HG02970 (cell line): ENCODE measurements around the gene SPTB.

ENCODE experiments used
- ATAC-seq: cut with Tn5 transposase; IDR thresholded peaks from one replicate; pipeline ENCODE4 v1.9.1; 2021; ENCODE audit warnings: mild to moderate bottlenecking, moderate library complexity, moderate number of reproducible peaks; ENCODE audit not compliant: unreplicated experiment, low FRiP score

SPTB gene

GRCh38 chr14:64769096-64770020, 110.3 kb downstream of the SPTB start:
- ATAC-seq: no peak

GRCh38 chr14:64768401-64769095, 111.2 kb downstream of the SPTB start:
- no peak for ATAC-seq

DNA sequence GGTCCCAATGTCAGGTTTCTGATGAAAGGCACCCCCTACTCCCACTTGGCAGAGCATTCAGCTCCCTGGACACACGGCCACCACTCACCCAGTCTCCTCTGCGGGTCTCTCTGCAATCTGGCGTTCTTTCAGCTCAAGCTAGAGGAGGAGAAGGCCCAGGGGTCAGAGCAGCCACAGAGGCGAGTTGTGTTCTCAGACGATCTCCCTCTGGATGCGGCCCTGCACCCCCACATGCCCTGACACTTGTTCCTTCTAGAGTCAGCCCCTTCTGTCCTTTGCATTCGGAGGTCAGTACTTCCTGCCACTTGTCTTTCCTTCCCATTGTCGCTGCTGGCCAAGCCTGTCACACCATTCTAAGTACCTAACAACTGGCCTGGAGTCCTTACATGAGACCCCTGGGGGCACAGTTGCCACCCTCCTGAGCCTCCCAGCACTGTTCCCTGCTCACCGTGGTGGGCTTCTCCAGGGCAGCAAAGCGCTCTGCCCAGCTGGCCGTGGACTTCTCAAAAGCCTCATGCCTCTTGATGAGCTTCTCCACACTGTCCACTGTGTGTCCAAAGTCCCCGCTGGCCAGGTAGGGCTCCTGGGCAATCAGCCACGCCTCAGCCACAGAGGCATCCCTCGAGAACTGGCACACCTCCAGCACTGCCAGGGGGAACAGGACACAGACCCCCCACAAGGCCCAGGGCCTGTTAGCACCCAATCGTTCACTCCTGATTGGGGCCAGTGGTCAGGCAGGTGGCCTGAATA, 112.3 kb downstream of the SPTB start:
- no peak for ATAC-seq

GRCh38 chr14:64766430-64767151, 113.1 kb downstream of the SPTB start:
- ATAC-seq: no peak

DNA sequence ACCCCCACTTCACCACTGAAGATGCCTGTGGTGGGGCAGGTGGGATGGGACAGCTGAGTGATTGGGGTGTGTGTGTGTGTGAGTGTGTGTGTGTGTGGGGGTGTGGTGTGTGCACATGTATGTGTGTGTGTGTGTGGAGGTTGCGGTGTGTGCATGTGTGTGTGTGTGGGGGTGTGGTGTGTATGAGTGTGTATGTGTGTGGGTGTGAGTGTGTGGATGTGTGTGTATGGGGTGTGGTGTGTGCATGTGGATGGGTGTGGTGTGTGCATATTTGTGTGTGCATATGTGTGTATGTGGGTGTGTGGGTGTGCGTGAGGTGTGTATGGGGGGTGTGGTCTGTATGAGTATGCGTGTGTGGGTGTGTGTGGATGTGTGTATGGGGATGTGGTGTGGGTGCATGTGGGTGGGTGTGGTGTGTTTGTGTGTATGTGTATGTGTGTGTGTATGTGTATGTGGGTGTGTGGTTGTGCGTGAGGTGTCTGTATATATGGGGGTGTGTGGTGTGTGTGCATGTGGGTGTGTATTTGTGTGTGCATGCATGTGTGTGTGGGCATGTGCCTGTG, 113.9 kb downstream of the SPTB start:
- no peak for ATAC-seq

- peak; percentile 48 for ATAC-seq
These were observed 114.8 kb downstream of the SPTB start for GRCh38 chr14:64764641-64765520.

DNA sequence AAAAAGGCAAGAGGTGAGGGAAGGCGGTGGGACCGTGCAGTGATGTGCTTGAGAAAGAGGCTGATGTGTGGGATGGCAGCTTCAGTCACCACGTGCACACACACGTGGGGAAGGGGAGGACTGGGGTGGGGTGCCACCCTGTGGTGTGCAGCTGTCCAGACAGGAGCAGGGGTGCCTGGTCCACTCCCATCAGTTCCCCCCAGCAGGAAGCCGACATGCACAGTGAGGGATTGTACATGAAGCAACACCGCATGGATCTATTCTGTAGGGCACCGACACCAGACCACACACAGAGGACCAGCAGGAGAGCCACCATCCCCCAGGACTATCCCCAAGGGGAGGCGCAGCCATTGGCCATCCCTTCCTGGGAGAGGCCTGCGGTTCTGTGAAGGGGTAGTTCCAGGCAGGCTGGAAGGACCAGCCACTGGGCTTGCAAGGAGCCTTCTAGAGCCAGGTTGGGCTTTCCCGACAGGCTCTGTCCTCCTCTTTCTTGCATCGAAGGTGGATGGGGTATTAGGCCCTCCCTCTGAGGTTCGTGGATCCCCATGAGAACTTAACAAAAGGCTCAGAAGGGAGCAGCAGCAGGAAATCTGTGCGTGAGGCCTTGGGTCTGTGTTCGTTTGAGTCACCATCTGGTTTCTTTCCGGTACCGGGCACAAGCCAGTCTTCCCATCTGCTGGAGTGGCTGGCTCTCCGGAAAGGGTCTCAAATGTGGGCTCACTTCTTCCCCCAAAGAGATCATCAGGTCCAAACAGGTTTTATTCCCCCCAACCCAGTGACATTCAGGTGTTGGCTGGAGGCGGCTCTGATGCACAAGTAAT, 115.7 kb downstream of the SPTB start:
- ATAC-seq: no peak

DNA sequence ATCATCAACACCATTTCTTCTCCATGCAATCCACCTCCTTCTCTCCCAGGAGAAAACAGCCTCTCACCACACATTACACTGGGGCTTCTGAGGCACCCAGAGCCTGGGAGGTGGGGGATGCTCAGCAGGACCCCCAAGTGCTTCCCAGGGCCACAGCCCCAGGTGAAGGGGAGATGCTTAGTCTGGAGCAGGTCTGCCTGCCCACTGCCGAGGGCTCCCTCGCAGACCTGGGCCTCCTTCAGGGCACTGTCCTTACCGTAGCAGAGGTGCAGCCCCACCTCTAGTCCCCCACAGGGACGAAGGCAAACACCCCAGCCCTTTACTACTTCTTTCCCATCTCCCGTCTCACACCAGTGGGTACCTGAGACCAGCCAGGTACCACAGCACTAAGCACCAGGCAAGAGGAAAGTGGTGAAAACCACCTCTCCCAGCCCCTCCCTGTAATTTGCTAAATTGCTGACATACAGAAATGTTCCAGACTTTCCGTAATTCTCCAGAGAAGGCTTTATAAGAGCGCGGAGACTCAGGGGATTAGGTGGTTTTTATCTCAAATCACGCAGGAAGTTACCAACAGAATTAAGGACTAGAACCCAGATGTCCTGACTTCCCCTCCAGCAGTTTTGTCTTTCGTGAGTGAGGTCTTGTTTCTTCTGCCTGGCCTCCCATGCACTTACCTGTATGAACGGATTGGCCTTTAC, 116.5 kb downstream of the SPTB start:
- ATAC-seq: no peak

GRCh38 chr14:64762044-64763034, 117.4 kb downstream of the SPTB start:
- no peak for ATAC-seq

- ATAC-seq: no peak
These were observed 118.2 kb downstream of the SPTB start for GRCh38 chr14:64761441-64762043.

GRCh38 chr14:64760916-64761315, 118.8 kb downstream of the SPTB start:
- ATAC-seq: no peak

- ATAC-seq: no peak
These were observed 119.5 kb downstream of the SPTB start for GRCh38 chr14:64760146-64760755.

DNA sequence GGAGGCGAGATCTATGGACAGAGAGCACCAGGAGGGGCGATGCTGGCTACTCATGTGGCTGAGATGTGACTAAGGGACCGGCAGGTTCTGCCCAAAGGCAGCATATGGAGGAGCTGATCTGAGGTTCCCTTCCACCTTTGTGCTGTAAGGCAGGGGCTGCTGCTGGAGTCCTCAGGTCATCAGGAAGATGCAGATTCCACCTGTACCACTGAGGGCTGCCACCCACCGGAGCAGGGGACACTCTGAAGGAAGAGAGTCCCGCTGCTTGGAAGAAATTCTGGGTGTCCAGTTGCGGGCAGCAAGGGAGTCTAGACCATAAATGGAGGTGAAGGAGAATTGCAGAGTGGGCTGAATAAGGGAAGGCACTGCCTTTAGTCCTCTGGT, 120.2 kb downstream of the SPTB start:
- no peak for ATAC-seq

DNA sequence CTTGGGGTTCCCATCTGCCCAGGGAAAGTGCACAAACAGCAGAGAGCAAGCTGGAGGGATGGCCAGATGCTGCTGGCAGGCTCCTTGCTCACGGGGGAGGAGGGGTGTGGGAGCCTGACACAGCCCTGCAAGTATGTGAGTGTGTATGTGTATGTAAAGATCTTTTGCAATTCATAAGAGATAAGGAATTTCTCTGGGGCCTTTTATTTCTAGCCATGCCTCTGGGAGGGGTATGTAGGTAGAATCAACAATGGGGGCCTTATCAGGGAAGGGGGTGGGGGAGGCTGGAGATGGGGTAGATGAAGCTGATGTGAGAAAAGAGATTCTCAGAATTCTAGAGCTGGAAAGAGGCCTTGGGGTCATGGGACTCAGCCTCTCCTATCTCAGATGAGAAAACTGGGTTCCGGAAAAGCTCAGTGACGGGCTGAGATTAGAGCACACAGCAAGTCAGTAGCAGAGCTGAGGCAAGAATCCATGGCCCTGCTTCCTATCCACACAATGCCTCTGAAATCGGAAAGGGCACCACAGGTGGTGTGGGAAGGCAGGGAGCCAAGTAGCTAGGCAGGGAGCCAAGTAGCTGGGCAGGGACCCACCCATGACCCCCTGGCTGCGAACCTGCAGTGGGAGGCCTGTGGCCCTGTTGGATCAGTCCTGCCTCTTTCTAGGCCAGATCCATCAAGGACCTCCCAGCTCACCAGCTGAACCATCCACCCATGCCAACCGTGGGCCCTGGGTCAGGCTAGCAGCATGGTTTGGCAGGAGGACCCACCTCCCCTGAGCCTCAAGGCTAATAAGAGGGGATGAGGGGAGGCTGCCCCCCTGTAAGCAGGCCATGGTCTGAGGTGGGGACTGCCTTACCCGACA, 120.8 kb downstream of the SPTB start:
- ATAC-seq: no peak

DNA sequence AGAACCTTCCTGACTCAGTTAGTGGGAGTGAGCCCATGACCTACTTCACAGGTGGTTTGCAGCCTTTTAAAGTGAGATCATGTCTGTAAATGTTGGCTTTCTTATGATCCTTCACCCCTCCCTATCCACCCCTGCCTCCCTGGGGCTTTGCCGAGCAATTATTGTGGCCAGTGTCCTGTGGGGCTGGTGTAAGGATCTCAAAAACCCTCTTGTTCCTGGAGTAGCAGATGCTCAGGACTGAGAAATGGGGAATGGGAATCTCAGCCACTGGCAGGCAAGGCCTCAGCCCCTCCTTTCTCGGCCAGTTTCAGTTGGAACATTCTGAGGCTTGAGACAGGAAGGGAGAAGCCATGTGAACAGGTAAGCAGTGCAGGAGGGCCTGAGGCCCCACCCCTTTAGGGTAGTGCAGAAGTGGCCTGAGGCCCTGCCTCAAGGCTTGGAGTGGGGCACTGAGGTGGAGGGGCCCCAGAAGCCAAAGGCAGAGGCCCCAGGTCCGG, 121.6 kb downstream of the SPTB start:
- no peak for ATAC-seq
